SU-DHL-6 (cell line): ENCODE results near the gene YARS2.

Experiments
- H2AFZ ChIP-seq: fragments of 200-600 bp; sonication (generic); 2 replicates; pipeline ENCODE4 v1.6.1; 2014; ENCODE audit warnings: low read depth, mild to moderate bottlenecking, moderate library complexity, mixed read lengths, antibody characterized with exemption, low read length; ENCODE audit not compliant: severe bottlenecking
- H3F3A ChIP-seq: fragments of 200-600 bp; shearing (Covaris generic); 2 replicates; pipeline ENCODE4 v1.6.0; 2016; ENCODE audit warnings: antibody characterized with exemption, mild to moderate bottlenecking; ENCODE audit not compliant: insufficient read depth
- H3K27ac ChIP-seq: fragments of 200-600 bp; sonication (generic); 2 replicates; pipeline ENCODE4 v1.5.1; 2016; ENCODE audit warnings: low read depth, mild to moderate bottlenecking, low read length, moderate library complexity, mixed read lengths
- H3K27me3 ChIP-seq: fragments of 200-600 bp; sonication (generic), shearing (Covaris generic); 2 replicates; pipeline ENCODE4 v1.6.0; 2014; ENCODE audit warnings: mild to moderate bottlenecking, low read length
- H3K36me3 ChIP-seq: fragments of 200-600 bp; sonication (generic); 2 replicates; pipeline ENCODE4 v1.6.1; 2014; ENCODE audit warnings: mild to moderate bottlenecking, low read length, mixed read lengths
- H3K4me2 ChIP-seq: fragments of 300-600, 200-600 bp; shearing (Covaris generic), sonication (generic); 2 replicates; pipeline ENCODE4 v1.6.0; 2014; ENCODE audit warnings: low read length, low read depth, mild to moderate bottlenecking; ENCODE audit not compliant: poor library complexity, severe bottlenecking
- H3K4me3 ChIP-seq: fragments of 200-600 bp; sonication (generic); 2 replicates; pipeline ENCODE4 v1.5.1; 2014; ENCODE audit warnings: antibody characterized with exemption, low read length, mild to moderate bottlenecking, mixed read lengths; ENCODE audit not compliant: insufficient read depth, poor library complexity, severe bottlenecking
- H3K79me2 ChIP-seq: fragments of 200-600 bp; sonication (generic); 2 replicates; pipeline ENCODE4 v1.6.1; 2014; ENCODE audit warnings: mild to moderate bottlenecking, low read length, moderate library complexity; ENCODE audit not compliant: insufficient read depth
- H3K9ac ChIP-seq: fragments of 200-600 bp; sonication (generic); 2 replicates; pipeline ENCODE4 v1.7.0; 2014; ENCODE audit warnings: mild to moderate bottlenecking, low read length
- H3K9me2 ChIP-seq: fragments of 200-600 bp; sonication (generic); replicated peaks from 2 replicates; pipeline ENCODE4 v1.6.1; 2014; ENCODE audit warnings: low read length; ENCODE audit not compliant: insufficient read depth
- H3K9me3 ChIP-seq: fragments of 200-600 bp; sonication (generic); 2 replicates; pipeline ENCODE4 v1.6.1; 2014; ENCODE audit warnings: low read length, mixed read lengths; ENCODE audit not compliant: insufficient read depth
- H4K20me1 ChIP-seq: fragments of 200-600 bp; sonication (generic); 2 replicates; pipeline ENCODE4 v1.6.1; 2014; ENCODE audit warnings: low read depth, mild to moderate bottlenecking, antibody characterized with exemption, low read length, moderate library complexity, mixed read lengths
- EZH2phosphoT487 ChIP-seq: fragments of 200-600 bp; sonication (generic), shearing (Covaris generic); conservative IDR thresholded peaks from 2 replicates; pipeline ENCODE4 v1.6.1; 2018; ENCODE audit warnings: mild to moderate bottlenecking, antibody characterized with exemption, low read length, moderate library complexity, mixed read lengths
- TF ChIP-seq, protein P1 (sequence below): fragments of 200-600 bp; sonication (generic); IDR thresholded peaks from one replicate; pipeline ENCODE4 v1.5.1; 2017; ENCODE audit warnings: antibody characterized with exemption, mild to moderate bottlenecking, low read length, moderate library complexity; ENCODE audit not compliant: insufficient read depth, poor library complexity, severe bottlenecking

Gene YARS2

DNA sequence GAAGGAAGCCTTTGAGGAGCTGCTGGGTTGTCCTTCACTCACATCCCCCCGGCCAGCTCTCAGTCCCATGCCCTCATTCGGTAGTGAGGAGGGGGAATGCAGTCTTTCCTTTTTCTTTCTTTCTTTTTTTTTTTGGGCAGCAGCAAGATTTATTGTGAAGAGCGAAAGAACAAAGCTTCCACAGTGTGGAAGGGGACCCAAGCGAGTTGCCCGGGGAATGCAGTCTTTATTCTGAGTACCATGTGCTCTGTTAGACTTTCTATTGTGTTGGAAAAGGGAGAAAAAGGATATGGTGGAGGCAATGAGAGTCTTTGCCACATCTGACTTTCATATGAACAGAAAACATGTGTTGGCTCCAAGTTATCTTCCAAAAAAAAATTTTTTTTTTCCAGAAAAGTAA, 29.9 kb upstream of the YARS2 start:
- Histone ChIP-seq H3K4me3 (no peak overlapping the region), H3K36me3 (no peaks in the 10 kb centered on the region), H3K4me2 (no peak overlapping the region), H3K9me2 (no peaks in the 10 kb centered on the region), H3K9me3 (no peaks in the 10 kb centered on the region), H3K79me2 (no peaks in the 10 kb centered on the region), H3F3A (no peaks in the 10 kb centered on the region), H3K27ac (no peak overlapping the region), H3K27me3 (0 out of 2 replicates have a peak, but pooled peaks cover 6% of the 10 kb centered on the region), H3K9ac (no peak overlapping the region), H4K20me1 (no peaks in the 10 kb centered on the region), H2AFZ (no peak overlapping the region)
- TF ChIP-seq EZH2phosphoT487, result no peak
- TF ChIP-seq, protein P1, sequence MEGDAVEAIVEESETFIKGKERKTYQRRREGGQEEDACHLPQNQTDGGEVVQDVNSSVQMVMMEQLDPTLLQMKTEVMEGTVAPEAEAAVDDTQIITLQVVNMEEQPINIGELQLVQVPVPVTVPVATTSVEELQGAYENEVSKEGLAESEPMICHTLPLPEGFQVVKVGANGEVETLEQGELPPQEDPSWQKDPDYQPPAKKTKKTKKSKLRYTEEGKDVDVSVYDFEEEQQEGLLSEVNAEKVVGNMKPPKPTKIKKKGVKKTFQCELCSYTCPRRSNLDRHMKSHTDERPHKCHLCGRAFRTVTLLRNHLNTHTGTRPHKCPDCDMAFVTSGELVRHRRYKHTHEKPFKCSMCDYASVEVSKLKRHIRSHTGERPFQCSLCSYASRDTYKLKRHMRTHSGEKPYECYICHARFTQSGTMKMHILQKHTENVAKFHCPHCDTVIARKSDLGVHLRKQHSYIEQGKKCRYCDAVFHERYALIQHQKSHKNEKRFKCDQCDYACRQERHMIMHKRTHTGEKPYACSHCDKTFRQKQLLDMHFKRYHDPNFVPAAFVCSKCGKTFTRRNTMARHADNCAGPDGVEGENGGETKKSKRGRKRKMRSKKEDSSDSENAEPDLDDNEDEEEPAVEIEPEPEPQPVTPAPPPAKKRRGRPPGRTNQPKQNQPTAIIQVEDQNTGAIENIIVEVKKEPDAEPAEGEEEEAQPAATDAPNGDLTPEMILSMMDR, result no peak

DNA sequence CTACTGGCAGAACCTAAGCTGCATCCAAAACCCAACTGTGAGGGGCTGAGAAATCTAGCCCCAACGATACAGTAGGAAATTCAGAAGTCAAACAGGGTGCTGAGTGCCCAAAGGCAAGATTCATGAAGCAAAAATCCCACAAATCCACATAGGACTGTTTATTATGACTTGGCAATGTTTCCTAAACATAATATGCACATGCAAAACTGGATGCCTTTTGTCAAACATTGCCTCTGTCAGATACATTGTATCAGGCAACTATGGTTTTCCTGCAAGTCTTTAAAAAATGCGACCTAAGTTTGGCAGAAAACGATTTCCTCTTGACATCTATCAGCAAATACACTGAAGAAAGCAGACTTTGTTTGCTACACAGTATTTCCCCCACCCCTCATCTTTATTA, 27.3 kb upstream of the YARS2 start:
- Histone ChIP-seq H4K20me1 (no peaks in the 10 kb centered on the region), H3K9me2 (no peaks in the 10 kb centered on the region), H3K27me3 (0 out of 2 replicates have a peak, but pooled peaks cover 8% of the 10 kb centered on the region), H3F3A (no peaks in the 10 kb centered on the region), H3K9me3 (no peaks in the 10 kb centered on the region), H3K4me2 (no peak overlapping the region), H2AFZ (no peak overlapping the region), H3K27ac (no peak overlapping the region), H3K79me2 (no peaks in the 10 kb centered on the region), H3K4me3 (no peak overlapping the region), H3K36me3 (no peaks in the 10 kb centered on the region), H3K9ac (no peak overlapping the region)
- TF ChIP-seq, protein P1, result no peak
- no peak for TF ChIP-seq EZH2phosphoT487

DNA sequence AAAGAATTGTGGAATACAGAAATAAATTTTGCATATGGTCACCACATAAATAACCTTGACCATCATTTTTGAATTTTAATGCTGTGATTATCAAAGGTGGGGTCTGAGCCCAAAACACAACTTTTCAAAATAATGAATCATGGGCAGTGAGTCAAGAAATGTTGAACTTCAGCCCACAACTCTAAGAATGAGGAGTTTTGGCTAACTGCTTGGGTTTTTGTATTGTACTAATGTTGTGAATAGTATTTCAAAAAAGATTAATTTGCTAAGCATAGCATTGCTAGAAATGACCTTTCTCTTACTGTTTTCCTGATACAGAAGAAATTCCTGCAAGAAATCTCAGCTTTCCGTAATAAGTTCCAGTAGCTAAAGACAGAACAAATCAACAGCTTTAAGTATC, 24.4 kb upstream of the YARS2 start:
- no peak overlapping the region for H3K4me2 ChIP-seq
- no peak for TF ChIP-seq EZH2phosphoT487
- TF ChIP-seq, protein P1, result no peak

More for the DNA sequence above, 24.4 kb upstream of the YARS2 start:
- Histone ChIP-seq H4K20me1 (no peaks in the 10 kb centered on the region), H3K27ac (no peak overlapping the region), H3K27me3 (0 out of 2 replicates have a peak, but pooled peaks cover 8% of the 10 kb centered on the region), H3K9ac (no peak overlapping the region), H3K36me3 (no peaks in the 10 kb centered on the region), H2AFZ (no peak overlapping the region), H3F3A (no peaks in the 10 kb centered on the region), H3K9me3 (no peaks in the 10 kb centered on the region), H3K79me2 (no peaks in the 10 kb centered on the region), H3K9me2 (no peaks in the 10 kb centered on the region), H3K4me3 (no peak overlapping the region)
